GM12892 (cell line): ENCODE results near the gene NAGK.

ENCODE experiments used
- POLR2AphosphoS5 ChIP-seq: IDR thresholded peaks from 2 replicates; pipeline ENCODE4 v1.6.1; 2011; ENCODE audit warnings: low read depth, low read length, control low read depth
- TAF1 ChIP-seq: IDR thresholded peaks from 2 replicates; pipeline ENCODE4 v1.6.1; 2011; ENCODE audit warnings: low read depth, mild to moderate bottlenecking, control low read depth, low read length, borderline replicate concordance

GRCh38 chr2:71043531-71044407 is 24.7 kb upstream of the NAGK start:
- TF ChIP-seq POLR2AphosphoS5 (no peak), TAF1 (no peak)
